ENCODE data around the gene STK38. TPM values are rescaled to one million over a fixed set of nuclear protein-coding genes. Genes with fewer than 3 reads are reported as not detected.

The STK38 gene
- total RNA-seq, 1 donor from 2014 or later, result 31.9 TPM

- Histone ChIP-seq H3K9me3 (no peaks in the 10 kb centered on the region), H3K27ac (no peak overlapping the region), H3K4me3 (no peak overlapping the region), H3K27me3 (no peaks in the 10 kb centered on the region), H3K36me3 (peaks cover 0 to 46% of the 10 kb centered on the region in 2 donors), H3K4me1 (no peaks in the 10 kb centered on the region)
- DNase-seq (ENCODE audit: extremely low spot score in 2 of 2), result no peak
- TF ChIP-seq POLR2A (IDR thresholded peaks at IDR 0.05) (no peak), CTCF (IDR thresholded peaks at IDR 0.05) (no peak), POLR2AphosphoS5 (IDR thresholded peaks at IDR 0.05; ENCODE audit: insufficient read depth in 1 of 2, low read depth in 1 of 2) (no peak)
- intact Hi-C loops (cut with DNase I), result no loop called here
These were observed 22.4 kb downstream of the STK38 start for GRCh38 chr6:36524871-36525270.

DNA sequence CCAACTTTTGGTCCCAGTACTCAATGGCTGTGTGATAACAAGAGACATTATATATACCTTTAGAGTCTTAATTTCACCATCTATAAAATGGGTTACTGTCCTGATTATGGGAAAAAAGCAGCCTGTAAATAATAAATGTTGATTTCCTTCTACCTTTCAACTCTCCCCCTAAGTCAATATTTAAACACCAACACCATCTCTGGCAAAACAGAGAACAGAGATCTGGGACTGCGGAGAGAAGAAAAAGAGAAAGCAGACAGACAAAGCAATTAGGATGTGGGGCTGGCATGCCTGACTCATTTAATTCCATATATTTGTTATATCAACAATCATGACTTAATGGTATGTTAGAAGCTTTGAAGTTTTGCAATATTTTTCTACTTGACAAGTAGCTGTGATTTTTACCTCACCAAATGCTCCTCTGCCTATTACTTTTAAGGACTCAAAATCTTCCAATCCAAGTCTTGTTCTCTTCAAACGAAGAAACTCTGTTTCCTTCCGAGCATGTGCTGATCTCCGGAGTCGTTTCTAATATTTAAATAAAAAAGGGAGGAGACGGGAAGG is 23.3 kb downstream of the STK38 start:
- Histone ChIP-seq H3K9me3 (no peaks in the 10 kb centered on the region), H3K27ac (no peak overlapping the region), H3K27me3 (no peaks in the 10 kb centered on the region), H3K36me3 (peaks cover 0 to 54% of the 10 kb centered on the region in 2 donors), H3K4me3 (no peak overlapping the region), H3K4me1 (no peaks in the 10 kb centered on the region)
- intact Hi-C loops (cut with DNase I), result no loop called here
- no peak for DNase-seq (ENCODE audit: extremely low spot score in 2 of 2)
- TF ChIP-seq POLR2A (IDR thresholded peaks at IDR 0.05) (no peak), CTCF (IDR thresholded peaks at IDR 0.05) (no peak), POLR2AphosphoS5 (IDR thresholded peaks at IDR 0.05; ENCODE audit: insufficient read depth in 1 of 2, low read depth in 1 of 2) (no peak)

GRCh38 chr6:36523451-36523850 is 23.8 kb downstream of the STK38 start:
- Histone ChIP-seq H3K9me3 (no peaks in the 10 kb centered on the region), H3K4me1 (no peaks in the 10 kb centered on the region), H3K36me3 (peaks cover 0 to 54% of the 10 kb centered on the region in 2 donors), H3K4me3 (no peak overlapping the region), H3K27me3 (no peaks in the 10 kb centered on the region), H3K27ac (no peak overlapping the region)
- no peak for DNase-seq (ENCODE audit: extremely low spot score in 2 of 2)
- intact Hi-C loops (cut with DNase I), result no loop called here
- TF ChIP-seq CTCF (IDR thresholded peaks at IDR 0.05) (no peak), POLR2AphosphoS5 (IDR thresholded peaks at IDR 0.05; ENCODE audit: insufficient read depth in 1 of 2, low read depth in 1 of 2) (no peak), POLR2A (IDR thresholded peaks at IDR 0.05) (no peak)

GRCh38 chr6:36519352-36519751 is 27.9 kb downstream of the STK38 start:
- H3K4me3 ChIP-seq, result no peak overlapping the region
- intact Hi-C loops (cut with DNase I), result no loop called here
- DNase-seq (ENCODE audit: extremely low spot score in 2 of 2), result no peak
- H3K27me3 ChIP-seq, result no peaks in the 10 kb centered on the region
- peaks cover 0 to 54% of the 10 kb centered on the region in 2 donors for H3K36me3 ChIP-seq
- no peaks in the 10 kb centered on the region for H3K4me1 ChIP-seq
- H3K9me3 ChIP-seq, result no peaks in the 10 kb centered on the region
- H3K27ac ChIP-seq, result no peak overlapping the region
- TF ChIP-seq POLR2AphosphoS5 (IDR thresholded peaks at IDR 0.05; ENCODE audit: insufficient read depth in 1 of 2, low read depth in 1 of 2) (no peak), CTCF (IDR thresholded peaks at IDR 0.05) (no peak), POLR2A (IDR thresholded peaks at IDR 0.05) (no peak)

GRCh38 chr6:36517408-36517807 is 29.9 kb downstream of the STK38 start:
- H3K27ac ChIP-seq, result no peak overlapping the region
- H3K4me3 ChIP-seq, result no peak overlapping the region
- DNase-seq (ENCODE audit: extremely low spot score in 2 of 2), result no peak
- intact Hi-C loops (cut with DNase I), result no loop called here
- H3K4me1 ChIP-seq, result no peaks in the 10 kb centered on the region
- TF ChIP-seq CTCF (IDR thresholded peaks at IDR 0.05) (no peak), POLR2A (IDR thresholded peaks at IDR 0.05) (no peak), POLR2AphosphoS5 (IDR thresholded peaks at IDR 0.05; ENCODE audit: insufficient read depth in 1 of 2, low read depth in 1 of 2) (no peak)
- H3K27me3 ChIP-seq, result no peaks in the 10 kb centered on the region
- H3K36me3 ChIP-seq, result peaks cover 0 to 47% of the 10 kb centered on the region in 2 donors
- H3K9me3 ChIP-seq, result no peaks in the 10 kb centered on the region

All from vagina (tissue), 2 donors.